ENCODE measurements around the gene GOLGA8R.
"Not testable (repeated sequence)": the region's sequence is repeated elsewhere in the genome, so short reads cannot be mapped to it uniquely, and the experiment has no call there.

The GOLGA8R gene

GRCh38 chr15:30414160-30414559, at the start of gene GOLGA8R:
TSS of gene GOLGA8R (minus strand) at chr15:30414260. CDS start at chr15:30414162, 98 bp downstream.
- not testable (repeated sequence) for H3K27me3 ChIP-seq (ENCODE audit: insufficient read depth, insufficient read length); H3K36me3 ChIP-seq (ENCODE audit: insufficient read depth, insufficient read length, low read length); H3K9ac ChIP-seq (ENCODE audit: insufficient read length, low read depth); DNase-seq (ENCODE audit: low read depth, low spot score); H3K4me1 ChIP-seq (ENCODE audit: insufficient read depth, insufficient read length); H3K4me3 ChIP-seq (ENCODE audit: insufficient read length, low read depth); H3K9me3 ChIP-seq (ENCODE audit: insufficient read depth, low read length)

- H3K27me3 ChIP-seq (ENCODE audit: insufficient read depth, insufficient read length); H3K4me3 ChIP-seq (ENCODE audit: insufficient read length, low read depth); H3K9me3 ChIP-seq (ENCODE audit: insufficient read depth, low read length); H3K9ac ChIP-seq (ENCODE audit: insufficient read length, low read depth); H3K36me3 ChIP-seq (ENCODE audit: insufficient read depth, insufficient read length, low read length); H3K4me1 ChIP-seq (ENCODE audit: insufficient read depth, insufficient read length); DNase-seq (ENCODE audit: low read depth, low spot score): not testable (repeated sequence)
Measured at GRCh38 chr15:30463849-30464248, 49.8 kb upstream of the GOLGA8R start.

GRCh38 chr15:30462176-30462575, 48.1 kb upstream of the GOLGA8R start:
- DNase-seq (ENCODE audit: low read depth, low spot score); H3K4me1 ChIP-seq (ENCODE audit: insufficient read depth, insufficient read length); H3K9me3 ChIP-seq (ENCODE audit: insufficient read depth, low read length); H3K4me3 ChIP-seq (ENCODE audit: insufficient read length, low read depth); H3K36me3 ChIP-seq (ENCODE audit: insufficient read depth, insufficient read length, low read length); H3K27me3 ChIP-seq (ENCODE audit: insufficient read depth, insufficient read length); H3K9ac ChIP-seq (ENCODE audit: insufficient read length, low read depth): not testable (repeated sequence)

DNA sequence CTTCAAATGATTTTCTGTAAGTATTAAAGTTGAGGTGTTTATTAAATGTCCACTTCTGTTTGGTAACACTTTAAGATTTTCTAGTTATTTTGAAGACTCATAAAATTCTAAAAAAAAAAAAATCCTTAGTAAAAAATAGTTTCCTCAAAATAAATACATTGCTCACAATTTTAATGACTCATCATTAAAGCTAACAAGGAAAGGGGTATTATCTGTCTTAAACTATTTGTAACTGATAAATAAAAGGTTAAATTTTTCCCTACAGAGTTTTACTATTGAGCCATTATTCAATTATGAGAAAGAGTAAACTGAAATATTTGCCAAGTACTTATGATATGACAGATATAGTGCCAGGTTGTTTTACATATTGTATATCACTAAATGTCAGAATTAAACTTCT, 38.6 kb upstream of the GOLGA8R start:
- not testable (repeated sequence) for DNase-seq (ENCODE audit: low read depth, low spot score); H3K4me1 ChIP-seq (ENCODE audit: insufficient read depth, insufficient read length); H3K9me3 ChIP-seq (ENCODE audit: insufficient read depth, low read length); H3K36me3 ChIP-seq (ENCODE audit: insufficient read depth, insufficient read length, low read length); H3K4me3 ChIP-seq (ENCODE audit: insufficient read length, low read depth); H3K9ac ChIP-seq (ENCODE audit: insufficient read length, low read depth); H3K27me3 ChIP-seq (ENCODE audit: insufficient read depth, insufficient read length)

DNA sequence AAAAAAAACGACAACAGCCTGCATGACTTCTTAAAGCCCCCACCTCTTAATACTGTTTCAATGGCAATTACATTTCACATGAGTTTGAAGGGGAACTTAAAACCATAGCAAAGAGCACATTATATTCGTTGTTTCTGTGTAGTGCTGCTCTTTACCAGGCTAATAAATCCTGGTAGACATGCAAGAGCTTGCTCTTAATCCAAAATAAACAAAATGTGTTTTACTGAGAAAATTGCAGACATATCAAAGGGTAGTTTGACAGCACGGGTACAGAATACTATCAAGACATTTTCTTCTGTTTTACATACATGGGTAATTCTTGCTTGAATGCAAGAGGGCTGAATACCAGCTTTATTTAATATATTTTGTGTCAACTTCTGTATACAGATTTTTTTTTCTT, 24.3 kb upstream of the GOLGA8R start:
- not testable (repeated sequence) for H3K27me3 ChIP-seq (ENCODE audit: insufficient read depth, insufficient read length); DNase-seq (ENCODE audit: low read depth, low spot score); H3K4me3 ChIP-seq (ENCODE audit: insufficient read length, low read depth); H3K9ac ChIP-seq (ENCODE audit: insufficient read length, low read depth); H3K4me1 ChIP-seq (ENCODE audit: insufficient read depth, insufficient read length); H3K9me3 ChIP-seq (ENCODE audit: insufficient read depth, low read length); H3K36me3 ChIP-seq (ENCODE audit: insufficient read depth, insufficient read length, low read length)

GRCh38 chr15:30435878-30436277, 21.8 kb upstream of the GOLGA8R start:
- not testable (repeated sequence) for DNase-seq (ENCODE audit: low read depth, low spot score); H3K4me1 ChIP-seq (ENCODE audit: insufficient read depth, insufficient read length); H3K27me3 ChIP-seq (ENCODE audit: insufficient read depth, insufficient read length); H3K9ac ChIP-seq (ENCODE audit: insufficient read length, low read depth); H3K9me3 ChIP-seq (ENCODE audit: insufficient read depth, low read length); H3K4me3 ChIP-seq (ENCODE audit: insufficient read length, low read depth); H3K36me3 ChIP-seq (ENCODE audit: insufficient read depth, insufficient read length, low read length)

- not testable (repeated sequence) for H3K9me3 ChIP-seq (ENCODE audit: insufficient read depth, low read length); H3K4me3 ChIP-seq (ENCODE audit: insufficient read length, low read depth); H3K27me3 ChIP-seq (ENCODE audit: insufficient read depth, insufficient read length); DNase-seq (ENCODE audit: low read depth, low spot score); H3K9ac ChIP-seq (ENCODE audit: insufficient read length, low read depth); H3K4me1 ChIP-seq (ENCODE audit: insufficient read depth, insufficient read length); H3K36me3 ChIP-seq (ENCODE audit: insufficient read depth, insufficient read length, low read length)
Measured at GRCh38 chr15:30420723-30421122, 6.7 kb upstream of the GOLGA8R start.

- not testable (repeated sequence) for H3K9ac ChIP-seq (ENCODE audit: insufficient read length, low read depth); H3K4me3 ChIP-seq (ENCODE audit: insufficient read length, low read depth); DNase-seq (ENCODE audit: low read depth, low spot score); H3K27me3 ChIP-seq (ENCODE audit: insufficient read depth, insufficient read length); H3K9me3 ChIP-seq (ENCODE audit: insufficient read depth, low read length); H3K4me1 ChIP-seq (ENCODE audit: insufficient read depth, insufficient read length); H3K36me3 ChIP-seq (ENCODE audit: insufficient read depth, insufficient read length, low read length)
Measured at GRCh38 chr15:30407636-30408035, 6.4 kb downstream of the GOLGA8R start.

- DNase-seq (ENCODE audit: low read depth, low spot score); H3K9ac ChIP-seq (ENCODE audit: insufficient read length, low read depth); H3K4me1 ChIP-seq (ENCODE audit: insufficient read depth, insufficient read length); H3K27me3 ChIP-seq (ENCODE audit: insufficient read depth, insufficient read length); H3K9me3 ChIP-seq (ENCODE audit: insufficient read depth, low read length); H3K36me3 ChIP-seq (ENCODE audit: insufficient read depth, insufficient read length, low read length); H3K4me3 ChIP-seq (ENCODE audit: insufficient read length, low read depth): not testable (repeated sequence)
Measured at GRCh38 chr15:30398988-30399387, 15.1 kb downstream of the GOLGA8R start.

DNA sequence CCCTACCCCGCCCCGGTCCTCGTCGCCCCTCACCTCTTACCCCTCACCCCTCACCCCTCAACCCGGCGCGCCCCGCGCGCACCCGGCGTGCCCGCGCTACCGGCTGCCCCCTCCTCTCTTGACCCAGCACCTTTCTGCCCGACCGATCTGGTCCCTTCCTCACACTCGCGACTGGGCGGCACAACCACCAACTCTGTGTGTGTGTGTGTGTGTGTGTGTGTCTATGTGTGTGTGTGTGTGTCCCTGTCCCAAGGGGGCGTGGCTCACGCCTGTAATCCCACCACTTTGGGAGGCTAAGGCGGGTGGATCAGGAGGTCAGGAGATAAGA, 20.4 kb downstream of the GOLGA8R start:
- H3K4me1 ChIP-seq (ENCODE audit: insufficient read depth, insufficient read length); DNase-seq (ENCODE audit: low read depth, low spot score); H3K9me3 ChIP-seq (ENCODE audit: insufficient read depth, low read length); H3K9ac ChIP-seq (ENCODE audit: insufficient read length, low read depth); H3K36me3 ChIP-seq (ENCODE audit: insufficient read depth, insufficient read length, low read length); H3K4me3 ChIP-seq (ENCODE audit: insufficient read length, low read depth); H3K27me3 ChIP-seq (ENCODE audit: insufficient read depth, insufficient read length): not testable (repeated sequence)

GRCh38 chr15:30392766-30393663, 21.0 kb downstream of the GOLGA8R start, which contains the start of gene CHRFAM7A:
TSS of gene CHRFAM7A (minus strand) at chr15:30393540. CDS start at chr15:30383351, 10,189 bp downstream.
- H3K4me1 ChIP-seq (ENCODE audit: insufficient read depth, insufficient read length); H3K27me3 ChIP-seq (ENCODE audit: insufficient read depth, insufficient read length); H3K4me3 ChIP-seq (ENCODE audit: insufficient read length, low read depth); H3K9ac ChIP-seq (ENCODE audit: insufficient read length, low read depth); DNase-seq (ENCODE audit: low read depth, low spot score); H3K9me3 ChIP-seq (ENCODE audit: insufficient read depth, low read length); H3K36me3 ChIP-seq (ENCODE audit: insufficient read depth, insufficient read length, low read length): not testable (repeated sequence)

DNA sequence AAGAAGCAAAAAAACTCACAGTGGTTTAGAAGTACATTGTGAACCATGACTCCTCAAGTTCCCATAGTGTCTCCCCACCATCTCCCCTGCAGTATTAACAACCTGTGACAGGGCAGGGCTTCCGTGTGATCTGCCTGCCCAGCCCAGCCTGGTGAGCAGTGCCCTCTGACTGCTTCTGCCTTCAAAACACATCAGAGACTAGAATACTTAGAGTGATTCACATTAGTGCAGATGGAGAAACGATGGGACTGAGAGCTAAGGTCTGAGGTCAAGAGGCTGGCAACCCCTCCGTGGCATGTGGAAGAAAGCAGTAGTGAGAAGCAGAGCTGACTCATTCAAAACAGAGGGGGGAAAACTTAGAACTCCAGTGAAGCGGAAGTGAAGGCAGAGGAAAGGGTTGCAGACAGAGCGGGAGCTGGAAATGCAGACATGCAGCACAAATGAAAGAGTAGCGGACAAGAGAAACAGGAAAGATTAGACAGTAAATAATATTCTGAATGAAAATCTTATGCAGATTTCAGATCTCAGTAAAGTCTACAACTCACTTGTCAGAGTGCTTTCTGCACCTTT, 27.7 kb downstream of the GOLGA8R start:
- H3K36me3 ChIP-seq (ENCODE audit: insufficient read depth, insufficient read length, low read length); H3K9ac ChIP-seq (ENCODE audit: insufficient read length, low read depth); H3K4me3 ChIP-seq (ENCODE audit: insufficient read length, low read depth); DNase-seq (ENCODE audit: low read depth, low spot score); H3K27me3 ChIP-seq (ENCODE audit: insufficient read depth, insufficient read length); H3K4me1 ChIP-seq (ENCODE audit: insufficient read depth, insufficient read length); H3K9me3 ChIP-seq (ENCODE audit: insufficient read depth, low read length): not testable (repeated sequence)

Data from NT2/D1 (cell line).